ENCODE results near the gene HMMR.
"Not testable (repeated sequence)": the region's sequence is repeated elsewhere in the genome, so short reads cannot be mapped to it uniquely, and the experiment has no call there.

Gene HMMR

GRCh38 chr5:163453705-163454104 is 6.7 kb upstream of the HMMR start:
- Histone ChIP-seq H3K4me3 (replicated peaks; ENCODE audit: insufficient read depth, low read length) (no peak overlapping the region), H3K27me3 (ENCODE audit: insufficient read depth, poor library complexity, severe bottlenecking) (no peaks in the 10 kb centered on the region), H3K27ac (replicated peaks) (no peak overlapping the region)
- TF ChIP-seq GABPA (IDR thresholded peaks at IDR 0.05; ENCODE audit: low read depth) = no peak
- TF ChIP-seq, protein P1, sequence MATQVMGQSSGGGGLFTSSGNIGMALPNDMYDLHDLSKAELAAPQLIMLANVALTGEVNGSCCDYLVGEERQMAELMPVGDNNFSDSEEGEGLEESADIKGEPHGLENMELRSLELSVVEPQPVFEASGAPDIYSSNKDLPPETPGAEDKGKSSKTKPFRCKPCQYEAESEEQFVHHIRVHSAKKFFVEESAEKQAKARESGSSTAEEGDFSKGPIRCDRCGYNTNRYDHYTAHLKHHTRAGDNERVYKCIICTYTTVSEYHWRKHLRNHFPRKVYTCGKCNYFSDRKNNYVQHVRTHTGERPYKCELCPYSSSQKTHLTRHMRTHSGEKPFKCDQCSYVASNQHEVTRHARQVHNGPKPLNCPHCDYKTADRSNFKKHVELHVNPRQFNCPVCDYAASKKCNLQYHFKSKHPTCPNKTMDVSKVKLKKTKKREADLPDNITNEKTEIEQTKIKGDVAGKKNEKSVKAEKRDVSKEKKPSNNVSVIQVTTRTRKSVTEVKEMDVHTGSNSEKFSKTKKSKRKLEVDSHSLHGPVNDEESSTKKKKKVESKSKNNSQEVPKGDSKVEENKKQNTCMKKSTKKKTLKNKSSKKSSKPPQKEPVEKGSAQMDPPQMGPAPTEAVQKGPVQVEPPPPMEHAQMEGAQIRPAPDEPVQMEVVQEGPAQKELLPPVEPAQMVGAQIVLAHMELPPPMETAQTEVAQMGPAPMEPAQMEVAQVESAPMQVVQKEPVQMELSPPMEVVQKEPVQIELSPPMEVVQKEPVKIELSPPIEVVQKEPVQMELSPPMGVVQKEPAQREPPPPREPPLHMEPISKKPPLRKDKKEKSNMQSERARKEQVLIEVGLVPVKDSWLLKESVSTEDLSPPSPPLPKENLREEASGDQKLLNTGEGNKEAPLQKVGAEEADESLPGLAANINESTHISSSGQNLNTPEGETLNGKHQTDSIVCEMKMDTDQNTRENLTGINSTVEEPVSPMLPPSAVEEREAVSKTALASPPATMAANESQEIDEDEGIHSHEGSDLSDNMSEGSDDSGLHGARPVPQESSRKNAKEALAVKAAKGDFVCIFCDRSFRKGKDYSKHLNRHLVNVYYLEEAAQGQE (IDR thresholded peaks at IDR 0.05; ENCODE audit: insufficient replicate concordance, low read depth) = no peak
- no peak for TF ChIP-seq SPI1 (IDR thresholded peaks at IDR 0.05; ENCODE audit: borderline replicate concordance, low read depth)
- no peak for TF ChIP-seq POLR2AphosphoS5 (IDR thresholded peaks at IDR 0.05; ENCODE audit: low read depth)
- TF ChIP-seq, protein P2, sequence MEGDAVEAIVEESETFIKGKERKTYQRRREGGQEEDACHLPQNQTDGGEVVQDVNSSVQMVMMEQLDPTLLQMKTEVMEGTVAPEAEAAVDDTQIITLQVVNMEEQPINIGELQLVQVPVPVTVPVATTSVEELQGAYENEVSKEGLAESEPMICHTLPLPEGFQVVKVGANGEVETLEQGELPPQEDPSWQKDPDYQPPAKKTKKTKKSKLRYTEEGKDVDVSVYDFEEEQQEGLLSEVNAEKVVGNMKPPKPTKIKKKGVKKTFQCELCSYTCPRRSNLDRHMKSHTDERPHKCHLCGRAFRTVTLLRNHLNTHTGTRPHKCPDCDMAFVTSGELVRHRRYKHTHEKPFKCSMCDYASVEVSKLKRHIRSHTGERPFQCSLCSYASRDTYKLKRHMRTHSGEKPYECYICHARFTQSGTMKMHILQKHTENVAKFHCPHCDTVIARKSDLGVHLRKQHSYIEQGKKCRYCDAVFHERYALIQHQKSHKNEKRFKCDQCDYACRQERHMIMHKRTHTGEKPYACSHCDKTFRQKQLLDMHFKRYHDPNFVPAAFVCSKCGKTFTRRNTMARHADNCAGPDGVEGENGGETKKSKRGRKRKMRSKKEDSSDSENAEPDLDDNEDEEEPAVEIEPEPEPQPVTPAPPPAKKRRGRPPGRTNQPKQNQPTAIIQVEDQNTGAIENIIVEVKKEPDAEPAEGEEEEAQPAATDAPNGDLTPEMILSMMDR (IDR thresholded peaks at IDR 0.05; ENCODE audit: insufficient read depth, low read length) = no peak
- DNase-seq (ENCODE audit: low read depth in 1 of 2, low spot score in 1 of 2) = no peak

DNA sequence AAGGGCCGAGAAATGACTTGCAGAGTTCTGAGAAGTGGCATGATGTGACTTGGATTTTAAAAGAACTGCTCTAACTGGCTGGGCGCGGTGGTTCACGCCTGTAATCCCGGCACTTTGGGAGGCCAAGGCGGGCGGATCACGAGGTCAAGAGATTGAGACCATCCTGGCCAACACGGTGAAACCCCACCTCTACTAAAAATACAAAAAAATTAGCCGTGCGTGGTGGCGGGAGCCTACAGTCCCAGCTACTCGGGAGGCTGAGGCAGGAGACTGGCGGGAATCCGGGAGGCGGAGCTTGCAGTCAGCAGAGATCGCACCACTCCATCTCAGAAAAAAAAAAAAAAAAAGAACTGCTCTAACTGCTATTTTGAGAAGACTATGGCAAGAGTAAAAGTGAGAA is 5.0 kb upstream of the HMMR start:
- DNase-seq (ENCODE audit: low read depth in 1 of 2, low spot score in 1 of 2); H3K27ac ChIP-seq (replicated peaks); H3K4me3 ChIP-seq (replicated peaks; ENCODE audit: insufficient read depth, low read length); H3K27me3 ChIP-seq (ENCODE audit: insufficient read depth, poor library complexity, severe bottlenecking): not testable (repeated sequence)

GRCh38 chr5:163456029-163456589 is 4.3 kb upstream of the HMMR start:
- H3K4me3 ChIP-seq (replicated peaks; ENCODE audit: insufficient read depth, low read length) = no peak overlapping the region
- TF ChIP-seq, protein P2 (IDR thresholded peaks at IDR 0.05; ENCODE audit: insufficient read depth, low read length) = no peak

DNA sequence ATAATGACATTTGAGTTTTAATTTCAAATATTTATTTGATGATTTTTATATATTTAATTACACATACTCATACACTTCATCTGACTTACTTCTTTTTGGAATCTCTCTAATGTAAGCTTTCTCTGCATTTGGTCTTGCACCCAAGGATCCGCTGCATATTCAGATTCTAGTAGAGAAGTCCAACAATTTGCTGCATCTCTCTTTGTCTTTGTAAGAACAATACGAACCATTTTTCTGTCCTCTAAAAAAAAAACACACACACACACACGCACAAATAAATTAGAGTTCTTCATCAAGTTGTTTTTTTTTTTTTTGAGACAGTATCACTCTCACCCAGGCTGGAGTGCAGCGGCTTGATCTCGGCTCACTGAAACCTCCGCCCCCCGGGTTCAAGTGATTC is 3.6 kb upstream of the HMMR start:
- DNase-seq (ENCODE audit: low read depth in 1 of 2, low spot score in 1 of 2) = no peak
- TF ChIP-seq SPI1 (IDR thresholded peaks at IDR 0.05; ENCODE audit: borderline replicate concordance, low read depth) = no peak

More at GRCh38 chr5:163456029-163456589, 4.3 kb upstream of the HMMR start:
- no peak for DNase-seq (ENCODE audit: low read depth in 1 of 2, low spot score in 1 of 2)
- H3K27me3 ChIP-seq (ENCODE audit: insufficient read depth, poor library complexity, severe bottlenecking) = no peaks in the 10 kb centered on the region
- no peak overlapping the region for H3K27ac ChIP-seq (replicated peaks)

GRCh38 chr5:163458778-163459385 is 1.6 kb upstream of the HMMR start:
- no peaks in the 10 kb centered on the region for H3K27me3 ChIP-seq (ENCODE audit: insufficient read depth, poor library complexity, severe bottlenecking)
- peak overlapping the region; percentile 99 for H3K27ac ChIP-seq (replicated peaks)
- peak overlapping the region; percentile 68 for H3K4me3 ChIP-seq (replicated peaks; ENCODE audit: insufficient read depth, low read length)
- TF ChIP-seq, protein P1 (IDR thresholded peaks at IDR 0.05; ENCODE audit: insufficient replicate concordance, low read depth) = no peak
- no peak for TF ChIP-seq SPI1 (IDR thresholded peaks at IDR 0.05; ENCODE audit: borderline replicate concordance, low read depth)
- no peak for TF ChIP-seq POLR2AphosphoS5 (IDR thresholded peaks at IDR 0.05; ENCODE audit: low read depth)
- TF ChIP-seq, protein P2 (IDR thresholded peaks at IDR 0.05; ENCODE audit: insufficient read depth, low read length) = no peak
- TF ChIP-seq GABPA (IDR thresholded peaks at IDR 0.05; ENCODE audit: low read depth) = no peak
- DNase-seq (ENCODE audit: low read depth in 1 of 2, low spot score in 1 of 2) = no peak

More for the DNA sequence above, 3.6 kb upstream of the HMMR start:
- Histone ChIP-seq H3K27ac (replicated peaks) (no peak overlapping the region), H3K27me3 (ENCODE audit: insufficient read depth, poor library complexity, severe bottlenecking) (no peaks in the 10 kb centered on the region), H3K4me3 (replicated peaks; ENCODE audit: insufficient read depth, low read length) (no peak overlapping the region)
